Fibroblast of skin of right biceps (primary cell): ENCODE results near the gene NLRC4.
"Not testable (repeated sequence)": the region's sequence is repeated elsewhere in the genome, so short reads cannot be mapped to it uniquely, and the experiment has no call there.

Source experiments
- DNase-seq: peaks from one replicate; pipeline ENCODE4 v3.0.0-alpha.2; 2013

The NLRC4 gene, protein sequence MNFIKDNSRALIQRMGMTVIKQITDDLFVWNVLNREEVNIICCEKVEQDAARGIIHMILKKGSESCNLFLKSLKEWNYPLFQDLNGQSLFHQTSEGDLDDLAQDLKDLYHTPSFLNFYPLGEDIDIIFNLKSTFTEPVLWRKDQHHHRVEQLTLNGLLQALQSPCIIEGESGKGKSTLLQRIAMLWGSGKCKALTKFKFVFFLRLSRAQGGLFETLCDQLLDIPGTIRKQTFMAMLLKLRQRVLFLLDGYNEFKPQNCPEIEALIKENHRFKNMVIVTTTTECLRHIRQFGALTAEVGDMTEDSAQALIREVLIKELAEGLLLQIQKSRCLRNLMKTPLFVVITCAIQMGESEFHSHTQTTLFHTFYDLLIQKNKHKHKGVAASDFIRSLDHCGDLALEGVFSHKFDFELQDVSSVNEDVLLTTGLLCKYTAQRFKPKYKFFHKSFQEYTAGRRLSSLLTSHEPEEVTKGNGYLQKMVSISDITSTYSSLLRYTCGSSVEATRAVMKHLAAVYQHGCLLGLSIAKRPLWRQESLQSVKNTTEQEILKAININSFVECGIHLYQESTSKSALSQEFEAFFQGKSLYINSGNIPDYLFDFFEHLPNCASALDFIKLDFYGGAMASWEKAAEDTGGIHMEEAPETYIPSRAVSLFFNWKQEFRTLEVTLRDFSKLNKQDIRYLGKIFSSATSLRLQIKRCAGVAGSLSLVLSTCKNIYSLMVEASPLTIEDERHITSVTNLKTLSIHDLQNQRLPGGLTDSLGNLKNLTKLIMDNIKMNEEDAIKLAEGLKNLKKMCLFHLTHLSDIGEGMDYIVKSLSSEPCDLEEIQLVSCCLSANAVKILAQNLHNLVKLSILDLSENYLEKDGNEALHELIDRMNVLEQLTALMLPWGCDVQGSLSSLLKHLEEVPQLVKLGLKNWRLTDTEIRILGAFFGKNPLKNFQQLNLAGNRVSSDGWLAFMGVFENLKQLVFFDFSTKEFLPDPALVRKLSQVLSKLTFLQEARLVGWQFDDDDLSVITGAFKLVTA

DNA sequence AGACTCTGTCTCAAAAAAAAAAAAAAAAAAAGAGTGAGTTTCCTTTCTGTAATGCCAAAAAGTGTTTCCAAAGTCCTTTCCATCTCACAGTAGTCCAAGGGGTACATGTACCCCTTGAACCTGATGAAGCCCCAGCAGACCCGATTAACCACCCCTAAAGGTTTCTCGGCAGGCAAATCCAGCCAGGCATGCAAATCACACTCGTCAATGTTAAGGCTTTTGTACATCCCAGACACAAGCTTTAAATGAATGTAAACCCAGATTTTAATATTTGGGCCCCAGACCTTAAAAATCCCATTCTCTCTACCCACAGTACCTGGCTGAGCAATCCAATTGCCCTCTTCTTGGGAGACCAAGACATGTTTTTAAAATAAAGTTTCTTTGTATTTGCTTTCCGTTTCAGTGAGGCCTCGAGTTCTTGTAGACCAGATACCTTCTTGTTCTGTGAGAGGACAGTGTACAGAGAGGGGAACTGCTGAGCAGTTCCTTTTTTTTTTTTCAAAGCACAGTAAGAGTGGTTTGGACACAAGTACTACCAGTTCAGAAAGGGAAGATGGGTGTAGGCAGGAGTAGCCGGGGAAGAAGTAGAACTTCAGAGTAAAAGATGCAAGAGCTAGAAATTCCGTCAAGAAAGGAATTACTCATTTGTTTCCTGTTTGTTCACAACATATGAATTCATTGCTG lies at the start of gene NLRC4:
Gene NLRC4 (minus strand): TSS at position 465 of the 684 bp plus-strand sequence. CDS start 8,111 bp downstream, outside the sequence.
- DNase-seq, result no peak

DNA sequence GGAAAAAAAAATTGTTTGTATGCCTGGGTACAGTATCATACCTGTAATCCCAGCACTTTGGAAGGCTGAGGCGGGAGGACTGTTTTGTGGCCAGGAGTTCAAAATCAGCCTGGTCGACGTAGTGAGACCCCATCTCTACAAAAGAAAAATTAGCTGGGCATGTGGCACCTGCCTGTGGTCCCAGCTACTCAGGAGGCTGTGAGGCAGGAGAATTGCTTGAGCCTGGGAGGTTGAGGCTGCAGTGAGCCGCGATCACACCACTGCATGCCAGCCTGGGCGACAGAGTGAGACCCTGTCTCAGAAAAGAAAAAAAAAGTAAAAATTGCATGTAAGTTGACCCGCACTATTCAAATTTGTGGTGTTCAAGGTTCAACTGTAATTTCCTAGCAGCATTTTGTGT lies 45.9 kb upstream of the NLRC4 start:
- no peak for DNase-seq

DNA sequence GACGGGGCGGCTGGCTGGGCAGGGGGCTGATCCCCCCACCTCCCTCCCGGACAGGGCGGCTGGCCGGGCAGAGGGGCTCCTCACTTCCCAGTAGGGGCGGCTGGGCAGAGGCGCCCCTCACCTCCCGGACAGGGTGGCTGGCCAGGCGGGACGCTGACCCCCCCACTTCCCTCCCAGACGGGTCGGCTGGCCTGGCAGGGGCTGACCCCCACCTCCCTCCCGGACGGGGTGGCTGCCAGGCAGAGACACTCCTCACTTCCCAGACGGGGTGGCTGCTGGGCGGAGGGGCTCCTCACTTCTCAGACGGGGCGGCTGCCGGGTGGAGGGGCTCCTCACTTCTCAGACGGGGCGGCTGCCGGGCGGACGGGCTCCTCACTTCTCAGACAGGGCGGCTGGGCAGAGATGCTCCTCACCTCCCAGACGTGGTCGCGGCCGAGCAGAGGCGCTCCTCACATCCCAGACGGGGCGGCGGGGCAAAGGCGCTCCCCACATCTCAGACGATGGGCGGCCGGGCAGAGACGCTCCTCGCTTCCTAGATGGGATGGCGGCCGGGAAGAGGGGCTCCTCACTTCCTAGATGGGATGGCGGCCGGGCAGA lies 29.4 kb upstream of the NLRC4 start:
- not testable (repeated sequence) for DNase-seq

DNA sequence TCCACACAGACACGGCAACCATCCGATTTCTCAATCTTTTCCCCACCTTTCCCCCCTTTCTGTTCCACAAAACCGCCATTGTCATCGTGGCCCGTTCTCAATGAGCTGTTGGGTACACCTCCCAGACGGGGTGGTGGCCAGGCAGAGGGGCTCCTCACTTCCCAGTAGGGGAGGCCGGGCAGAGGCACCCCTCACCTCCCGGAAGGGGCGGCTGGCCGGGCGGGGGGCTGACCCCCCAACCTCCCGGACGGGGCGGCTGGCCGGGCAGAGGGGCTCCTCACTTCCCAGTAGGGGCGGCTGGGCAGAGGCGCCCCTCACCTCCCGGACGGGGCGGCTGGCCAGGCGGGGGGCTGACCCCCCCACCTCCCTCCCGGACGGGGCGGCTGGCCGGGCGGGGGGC lies 28.8 kb upstream of the NLRC4 start:
- DNase-seq, result not testable (repeated sequence)

DNA sequence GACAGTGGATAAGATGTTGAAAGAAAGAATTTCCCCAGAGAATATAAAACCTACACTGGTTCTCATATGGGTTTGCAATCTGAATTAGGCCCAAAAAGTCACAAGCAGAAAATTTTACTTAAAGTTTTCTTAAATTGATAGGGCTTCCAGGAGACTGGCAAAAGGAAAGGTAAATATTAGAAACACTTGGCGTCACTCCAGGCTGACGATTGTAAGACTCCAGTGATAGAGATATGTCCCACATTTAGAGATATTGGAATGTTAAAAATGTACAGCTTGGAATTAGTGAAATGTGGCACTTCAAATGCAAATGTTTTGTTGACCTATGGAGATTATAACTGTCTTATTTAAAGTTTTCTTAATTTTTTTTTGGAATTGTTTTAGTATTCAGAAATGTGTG lies 27.1 kb upstream of the NLRC4 start:
- DNase-seq, result peak; percentile 12

DNA sequence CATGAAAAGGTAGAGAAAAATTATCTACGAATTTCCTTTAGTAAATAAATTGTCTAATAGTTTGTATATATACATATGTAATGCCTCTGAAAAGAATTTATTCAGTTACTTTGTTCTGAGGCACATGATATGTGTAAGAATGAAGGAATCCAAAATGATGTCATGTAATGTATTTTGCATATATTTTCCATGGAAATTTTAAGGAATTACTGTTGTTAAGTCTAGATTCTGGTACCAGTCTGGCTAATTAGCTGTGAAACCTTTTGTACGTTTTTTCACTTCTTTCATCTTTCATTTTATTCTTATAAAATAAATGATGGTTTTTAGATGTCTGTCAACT lies 25.3 kb upstream of the NLRC4 start:
- DNase-seq, result no peak

DNA sequence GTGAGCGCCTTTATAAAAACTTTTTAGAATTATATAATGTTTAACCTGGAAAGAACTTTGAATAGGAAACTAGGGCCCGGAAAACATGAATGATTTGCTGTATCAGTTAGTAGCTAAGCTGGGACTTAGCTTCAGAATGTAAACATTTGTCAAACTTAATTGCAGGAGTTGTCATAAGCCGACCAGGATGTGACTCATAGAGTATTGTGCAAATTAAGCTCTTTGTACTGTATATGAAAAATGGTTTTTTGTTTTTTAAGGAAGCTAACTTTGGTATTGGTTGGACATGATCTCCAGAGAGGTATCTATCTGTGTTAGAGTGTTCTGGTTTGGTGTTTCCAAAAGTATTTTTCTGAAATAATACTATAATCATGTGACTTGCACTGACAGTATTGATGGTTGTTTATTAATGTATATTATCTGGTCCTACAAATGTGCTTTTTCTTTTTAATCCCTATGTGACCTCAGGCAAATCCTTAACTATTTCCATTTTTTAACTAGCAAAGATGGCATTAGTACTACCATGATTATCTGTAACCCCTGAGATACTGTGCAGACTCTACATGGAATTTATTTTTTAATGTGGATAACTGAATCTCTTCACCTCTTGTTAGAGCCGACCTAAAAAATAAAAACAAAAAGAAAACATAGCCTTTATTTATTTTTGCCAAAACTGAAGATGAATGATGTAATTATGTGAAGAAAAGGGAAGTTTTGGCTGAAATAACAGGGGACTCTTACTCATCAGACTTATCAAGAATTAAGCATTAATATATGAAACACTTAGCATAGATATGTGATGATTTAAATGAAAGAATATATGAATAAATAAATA lies 24.7 kb upstream of the NLRC4 start:
- DNase-seq, result peak; percentile 66

DNA sequence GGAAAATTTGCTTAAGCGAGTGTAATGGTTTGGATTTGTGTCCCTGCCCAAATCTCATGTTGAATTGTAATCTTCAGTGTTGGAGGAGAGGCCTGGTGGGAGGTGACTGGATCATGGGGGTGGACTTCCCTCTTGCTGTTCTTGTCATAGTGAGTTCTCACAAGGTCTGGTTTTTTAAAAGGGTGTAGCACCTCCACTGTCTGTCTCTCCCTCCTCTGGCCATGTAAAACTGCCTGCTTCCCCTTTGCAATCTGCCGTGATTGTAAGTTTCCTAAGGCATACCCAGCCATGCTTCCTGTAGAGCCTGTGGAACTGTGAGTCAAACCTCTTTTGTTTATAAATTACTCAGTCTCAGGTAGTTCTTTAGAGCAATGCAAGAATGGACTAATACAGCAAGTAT lies 19.6 kb upstream of the NLRC4 start:
- no peak for DNase-seq

DNA sequence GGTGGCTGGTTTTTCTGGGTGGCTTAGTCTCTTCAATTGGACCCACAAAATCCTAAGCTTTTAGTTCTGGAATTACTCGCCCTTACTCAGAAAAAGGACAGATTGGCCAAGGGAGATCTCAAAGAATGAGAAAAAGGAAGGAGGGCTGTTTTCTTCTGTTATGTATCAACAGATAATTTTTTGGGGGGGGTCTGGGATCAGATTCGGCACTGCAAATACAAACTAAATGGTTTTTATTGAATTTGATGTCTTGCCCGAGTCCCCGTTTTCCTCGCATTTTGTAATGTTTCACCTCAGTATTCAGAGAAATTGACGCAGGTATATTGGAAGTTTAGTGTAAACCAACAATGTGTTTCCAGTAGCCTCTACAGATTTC lies 13.8 kb upstream of the NLRC4 start:
- no peak for DNase-seq

DNA sequence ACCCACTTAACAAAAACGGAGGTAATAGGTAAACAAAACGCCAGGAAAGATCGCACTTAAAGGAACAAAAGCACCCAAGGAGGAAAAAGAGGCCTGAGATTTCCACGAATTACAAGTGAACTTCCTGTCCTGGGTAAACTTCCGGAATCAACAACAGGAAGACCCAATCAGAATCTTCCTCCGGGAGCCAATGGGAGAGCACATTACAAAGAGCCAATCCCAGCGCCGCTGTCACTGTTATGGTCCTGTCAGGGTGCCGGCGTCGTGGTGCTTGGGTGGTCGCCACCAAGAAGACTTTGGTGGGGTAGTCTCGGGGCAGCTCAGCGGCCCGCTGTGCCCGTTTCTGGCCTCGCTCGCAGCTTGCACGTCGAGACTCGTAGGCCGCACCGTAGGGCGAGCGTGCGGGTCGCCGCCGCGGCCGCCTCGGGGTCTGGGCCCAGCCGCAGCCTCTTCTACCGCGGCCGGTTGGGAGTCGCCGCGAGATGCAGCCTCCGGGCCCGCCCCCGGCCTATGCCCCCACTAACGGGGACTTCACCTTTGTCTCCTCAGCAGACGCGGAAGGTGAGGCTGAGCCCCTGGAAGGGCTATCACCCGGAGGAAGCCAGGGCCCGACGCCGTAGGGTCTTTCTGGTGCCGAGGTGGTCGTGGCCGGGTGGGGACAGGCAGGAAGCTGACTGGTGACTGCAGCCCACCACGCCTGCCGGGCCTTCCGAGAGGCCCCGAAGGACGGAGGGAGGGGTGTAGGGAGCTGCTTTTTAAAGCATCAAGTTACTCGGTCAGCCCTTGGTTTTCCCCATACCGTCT lies 13.2 kb upstream of the NLRC4 start, which contains the start of gene YIPF4:
Gene YIPF4 (plus strand): TSS at position 231 of the 804 bp plus-strand sequence. CDS start 252 bp downstream, at position 483.
- peak; percentile 93 for DNase-seq

DNA sequence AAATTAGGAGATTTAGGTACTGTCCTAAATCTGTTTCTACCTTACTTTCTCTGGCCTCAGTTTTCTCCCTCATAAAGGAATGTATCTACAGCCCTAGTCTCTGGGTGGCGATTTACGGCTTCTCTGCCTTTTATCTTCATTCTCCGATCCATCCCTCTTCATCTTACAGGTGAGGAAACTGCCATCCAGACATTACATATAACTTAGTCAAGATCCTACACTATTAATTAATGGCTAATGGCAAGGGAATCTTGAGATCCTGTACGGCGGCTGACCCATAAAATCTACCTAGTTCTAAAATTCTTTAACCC lies 12.6 kb upstream of the NLRC4 start:
- no peak for DNase-seq

DNA sequence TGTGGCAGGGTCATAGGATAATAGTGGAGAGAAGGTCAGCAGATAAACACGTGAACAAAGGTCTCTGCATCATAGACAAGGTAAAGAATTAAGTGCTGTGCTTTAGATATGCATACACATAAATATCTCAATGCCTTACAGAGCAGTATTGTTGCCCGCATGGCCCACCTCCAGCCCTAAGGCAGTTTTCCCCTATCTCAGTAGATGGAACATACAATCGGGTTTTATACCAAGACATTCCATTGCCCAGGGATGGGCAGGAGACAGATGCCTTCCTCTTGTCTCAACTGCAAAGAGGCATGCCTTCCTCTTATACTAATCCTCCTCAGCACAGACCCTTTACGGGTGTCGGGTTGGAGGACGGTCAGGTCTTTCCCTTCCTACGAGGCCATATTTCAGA lies 11.1 kb upstream of the NLRC4 start:
- not testable (repeated sequence) for DNase-seq

DNA sequence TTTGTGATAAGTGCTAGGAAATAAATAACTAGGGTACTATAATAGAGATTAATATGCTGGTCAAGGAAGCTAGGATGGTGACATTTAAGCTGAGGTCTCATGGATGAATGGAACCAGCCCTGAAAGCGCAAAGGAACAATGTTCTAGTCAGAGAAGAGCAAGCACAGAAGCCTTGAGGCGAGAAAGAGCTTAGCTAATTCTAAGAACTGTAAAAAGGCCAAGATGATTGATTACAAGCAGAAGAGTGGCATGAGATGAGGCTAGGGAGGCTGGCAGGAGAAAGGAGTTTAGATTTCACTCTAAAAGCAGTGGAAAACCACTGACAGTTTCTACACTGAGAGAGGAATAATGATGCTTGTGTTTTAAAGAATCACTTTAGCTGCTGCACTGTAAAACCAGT lies 9.6 kb upstream of the NLRC4 start:
- DNase-seq, result no peak

DNA sequence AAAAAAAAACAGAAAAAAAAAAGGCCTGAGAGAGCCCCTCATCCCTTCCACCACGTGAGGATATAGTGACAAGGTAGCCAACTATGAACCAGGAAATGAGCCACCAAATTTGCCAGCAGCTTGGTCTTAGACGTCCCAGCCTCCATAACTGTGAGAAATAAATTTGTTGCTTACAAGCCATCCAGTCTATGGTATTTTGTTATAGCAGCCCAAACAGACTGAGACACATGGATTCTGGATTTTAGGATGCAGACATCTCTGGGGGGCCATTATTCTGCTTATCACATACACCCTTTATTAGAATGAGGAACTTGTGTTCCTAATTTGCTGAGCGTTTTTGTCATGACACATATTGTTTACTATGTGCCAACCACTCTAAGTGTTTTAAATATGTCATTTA lies 7.6 kb upstream of the NLRC4 start:
- no peak for DNase-seq

DNA sequence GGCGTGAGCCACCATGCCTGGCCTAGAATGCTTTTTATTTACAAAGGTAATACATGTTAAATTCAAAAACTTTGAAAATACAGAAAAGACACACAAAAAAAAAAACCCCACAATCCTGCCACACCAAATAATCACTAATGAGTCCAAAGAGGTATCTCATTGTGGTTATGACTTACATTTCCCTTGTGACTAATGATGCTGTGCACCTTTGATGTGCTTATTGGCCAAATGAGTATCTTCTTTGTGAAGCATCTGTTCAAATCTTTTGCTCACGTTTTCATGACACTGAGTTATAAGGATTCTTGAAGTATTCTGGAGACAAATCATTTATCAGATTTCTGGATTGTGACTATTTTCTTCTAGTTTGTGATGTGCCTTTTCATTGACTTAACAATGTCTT lies 6.4 kb upstream of the NLRC4 start:
- DNase-seq, result no peak

DNA sequence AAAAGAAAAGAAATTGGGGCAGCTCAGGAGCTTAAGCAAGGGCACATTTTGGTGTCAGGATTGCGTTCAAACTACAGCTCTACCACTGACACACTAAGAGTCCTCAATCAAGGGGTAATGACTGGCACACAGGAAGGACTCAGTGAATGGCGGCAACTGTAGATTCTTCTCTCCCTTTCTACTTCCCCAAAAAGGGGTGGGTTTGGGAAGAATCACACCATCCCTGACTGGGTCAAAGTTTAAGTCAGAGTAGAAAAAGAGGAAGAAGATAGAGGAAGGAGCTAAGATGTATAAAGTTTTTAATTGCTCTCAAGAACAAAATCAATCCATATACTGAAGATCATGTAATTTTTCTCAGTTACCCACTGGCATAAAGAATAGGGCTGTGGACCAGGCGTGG lies 2.6 kb downstream of the NLRC4 start:
- no peak for DNase-seq

DNA sequence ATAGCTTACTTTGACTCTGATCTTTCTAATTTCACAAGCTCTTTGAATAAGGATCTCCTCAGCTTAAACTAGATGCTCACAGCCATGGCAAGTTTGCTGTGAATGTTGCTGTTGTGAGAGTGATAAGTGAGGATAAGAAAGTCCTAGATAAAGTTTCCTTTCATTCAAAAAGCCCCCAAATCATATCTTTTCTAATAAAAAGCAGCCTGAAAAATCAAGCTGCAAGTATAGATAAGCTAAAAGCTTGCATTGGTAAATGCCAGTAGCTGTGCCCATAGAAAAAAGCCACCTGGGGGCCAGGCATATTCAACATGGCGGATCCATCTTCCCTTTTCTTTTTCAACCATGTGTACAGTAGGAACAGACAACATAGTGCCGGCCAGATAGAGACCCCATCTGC lies 4.3 kb downstream of the NLRC4 start:
- DNase-seq, result no peak

DNA sequence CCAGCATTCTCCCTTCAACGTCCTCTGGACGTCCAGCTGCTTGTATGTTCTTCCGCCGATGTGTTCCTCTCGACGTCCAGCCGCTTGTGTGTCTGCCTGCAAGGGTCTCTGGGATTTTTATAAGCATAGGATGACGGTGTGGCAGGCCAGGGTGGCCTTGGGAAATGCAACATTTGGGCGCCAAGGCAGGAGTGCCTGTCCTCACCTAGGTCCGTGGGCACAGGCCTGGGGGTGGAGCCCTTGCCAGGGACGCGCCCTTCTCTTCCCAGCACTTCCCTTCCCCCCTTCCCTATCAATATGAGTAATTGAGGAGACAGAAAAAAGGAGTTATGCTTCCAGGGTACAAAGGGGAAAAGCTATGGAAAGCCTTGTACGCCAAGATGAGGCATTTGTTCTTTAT lies 6.4 kb downstream of the NLRC4 start:
- no peak for DNase-seq

DNA sequence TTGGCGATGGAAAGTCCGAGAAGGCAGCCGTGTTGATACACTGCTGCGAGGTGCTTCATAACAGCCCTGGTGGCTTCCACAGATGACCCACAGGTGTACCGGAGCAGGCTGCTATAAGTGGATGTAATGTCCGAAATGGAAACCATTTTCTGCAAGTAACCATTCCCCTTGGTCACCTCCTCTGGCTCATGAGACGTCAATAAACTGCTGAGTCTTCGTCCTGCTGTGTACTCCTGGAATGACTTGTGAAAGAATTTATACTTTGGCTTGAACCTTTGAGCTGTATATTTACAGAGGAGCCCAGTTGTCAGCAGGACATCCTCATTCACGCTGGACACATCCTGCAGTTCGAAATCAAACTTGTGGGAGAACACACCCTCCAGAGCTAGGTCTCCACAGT lies 14.4 kb downstream of the NLRC4 start:
- DNase-seq, result no peak

DNA sequence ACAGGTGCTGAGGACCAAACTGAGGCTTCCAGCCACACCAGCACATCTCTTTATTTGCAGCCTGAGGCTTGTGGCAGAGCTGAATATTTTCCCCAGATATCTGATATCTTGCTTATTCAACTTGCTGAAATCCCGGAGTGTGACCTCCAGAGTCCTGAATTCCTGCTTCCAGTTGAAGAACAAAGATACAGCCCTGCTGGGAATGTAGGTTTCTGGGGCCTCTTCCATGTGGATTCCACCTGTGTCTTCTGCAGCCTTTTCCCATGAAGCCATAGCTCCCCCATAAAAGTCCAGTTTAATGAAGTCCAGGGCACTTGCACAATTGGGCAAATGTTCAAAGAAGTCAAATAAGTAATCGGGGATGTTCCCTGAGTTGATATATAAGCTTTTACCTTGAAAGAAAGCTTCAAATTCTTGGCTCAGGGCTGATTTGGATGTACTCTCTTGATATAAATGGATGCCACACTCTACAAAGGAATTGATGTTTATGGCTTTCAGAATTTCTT lies 14.9 kb downstream of the NLRC4 start:
- DNase-seq, result no peak

DNA sequence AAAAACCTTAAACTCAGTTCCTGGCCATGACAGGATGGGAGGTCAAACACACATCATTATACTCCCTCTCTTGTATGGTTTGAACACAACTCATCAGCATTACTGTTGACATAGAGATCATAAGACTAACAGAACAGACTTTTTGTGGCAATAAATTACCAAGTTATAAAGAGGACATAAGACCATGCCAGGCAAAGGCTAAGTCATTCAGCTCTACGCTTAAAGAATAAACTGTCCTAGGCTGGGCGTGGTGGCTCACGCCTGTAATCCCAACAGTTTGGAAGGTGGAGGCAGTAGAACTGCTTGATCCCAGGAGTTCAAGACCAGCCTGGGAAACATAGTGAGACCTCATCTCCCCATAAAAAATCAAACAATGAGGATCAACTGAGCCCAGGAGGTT lies 16.4 kb downstream of the NLRC4 start:
- no peak for DNase-seq
